Mucosa of gallbladder (tissue), 1 donor: Measurements from ENCODE around the gene CYSTM1. TPM values are rescaled to one million over a fixed set of nuclear protein-coding genes. Genes with fewer than 3 reads are reported as not detected.
"Not testable (repeated sequence)": the region's sequence is repeated elsewhere in the genome, so short reads cannot be mapped to it uniquely, and the experiment has no call there.

Source experiments
- DNase-seq: peaks from one replicate; pipeline ENCODE4 v3.0.0-alpha.2; 2020; ENCODE audit warnings: low spot score
- total RNA-seq: library from RNA; stranded (reverse); gene quantifications from one replicate; pipeline ENCODE4 v1.2.1, GENCODE V29; 2021
- donor health status: DM: no; HTN: no; CAD: no.

The CYSTM1 gene
- total RNA-seq, 1 donor from 2014 or later: 382 TPM

DNA sequence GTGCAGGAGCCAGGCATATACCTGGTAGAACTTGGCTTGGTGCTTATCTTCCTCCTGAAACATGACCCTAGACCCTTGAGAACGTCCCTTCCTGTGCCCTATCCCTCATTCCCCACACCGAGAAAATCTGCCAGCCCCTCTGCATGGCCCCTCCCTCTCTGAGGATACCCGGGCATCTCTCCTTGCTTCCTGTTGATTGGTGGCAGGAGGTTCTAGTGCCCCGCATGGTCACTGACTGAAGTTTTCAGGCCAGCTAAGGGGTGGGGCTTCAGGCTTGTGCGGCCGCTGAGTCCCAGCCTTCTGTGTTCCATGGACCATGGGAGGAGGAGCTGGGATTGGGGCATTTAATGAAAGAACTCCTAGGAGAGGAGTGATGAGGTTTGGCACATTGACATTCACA is 26.5 kb upstream of the CYSTM1 start:
- no peak for DNase-seq

- no peak for DNase-seq
These were observed 24.8 kb upstream of the CYSTM1 start for GRCh38 chr5:140150201-140150600.

DNA sequence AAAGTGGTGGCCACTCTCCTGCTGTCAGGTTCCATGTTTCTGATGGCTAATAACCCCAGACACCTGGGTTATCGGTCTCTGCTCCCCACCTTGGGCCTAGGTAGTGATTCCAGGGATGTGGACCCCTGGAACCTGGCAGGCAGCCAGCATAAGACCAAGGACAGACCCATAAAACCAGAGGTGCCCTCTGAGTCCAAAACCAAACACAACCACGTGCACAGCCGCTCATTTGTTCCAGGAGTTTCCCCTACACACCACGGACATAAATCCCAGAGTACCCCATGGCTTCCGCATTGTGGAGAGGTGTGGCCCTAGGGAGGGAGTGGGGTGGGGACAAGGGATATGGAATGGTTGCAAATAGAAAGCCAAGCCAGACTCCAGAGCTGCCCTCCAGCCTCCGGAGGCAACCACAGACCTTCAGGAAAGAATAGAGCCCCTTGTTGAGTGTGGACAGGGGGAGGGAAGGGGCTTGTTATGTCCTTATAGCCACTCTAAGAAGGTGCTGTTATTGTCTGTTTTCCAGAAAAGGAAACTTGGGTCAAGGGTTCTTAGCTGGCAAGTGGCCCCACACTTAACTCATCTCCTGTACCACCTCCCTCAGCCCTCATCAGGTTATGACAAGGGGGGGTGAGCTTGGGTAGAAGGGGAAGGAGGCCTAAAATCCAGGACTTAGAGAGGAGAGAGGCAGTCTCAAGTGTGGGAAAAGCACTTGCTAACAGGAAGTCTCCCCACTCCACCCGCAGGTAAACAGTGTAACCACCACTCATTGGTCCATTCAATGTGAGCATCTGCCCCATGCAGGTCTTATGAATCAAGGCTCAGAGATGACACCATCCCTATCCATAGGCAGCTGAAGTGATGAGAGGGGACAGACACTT is 23.6 kb upstream of the CYSTM1 start:
- DNase-seq: no peak

- no peak for DNase-seq
These were observed 22.7 kb upstream of the CYSTM1 start for GRCh38 chr5:140152022-140152999.

GRCh38 chr5:140153255-140153654 is 21.7 kb upstream of the CYSTM1 start:
- no peak for DNase-seq

GRCh38 chr5:140153905-140154304 is 21.1 kb upstream of the CYSTM1 start:
- no peak for DNase-seq

GRCh38 chr5:140154710-140155381 is 20.1 kb upstream of the CYSTM1 start:
- not testable (repeated sequence) for DNase-seq

GRCh38 chr5:140157032-140157781 is 17.8 kb upstream of the CYSTM1 start:
- peak; percentile 91 for DNase-seq

GRCh38 chr5:140159014-140159927 is 15.7 kb upstream of the CYSTM1 start:
- DNase-seq: no peak

- no peak for DNase-seq
These were observed 12.7 kb upstream of the CYSTM1 start for GRCh38 chr5:140162275-140162674.

- no peak for DNase-seq
These were observed 12.2 kb upstream of the CYSTM1 start for GRCh38 chr5:140162781-140163180.

GRCh38 chr5:140165101-140165922 is 9.7 kb upstream of the CYSTM1 start:
- peak; percentile 86 for DNase-seq

- no peak for DNase-seq
These were observed 9.1 kb upstream of the CYSTM1 start for GRCh38 chr5:140165923-140166270.

DNA sequence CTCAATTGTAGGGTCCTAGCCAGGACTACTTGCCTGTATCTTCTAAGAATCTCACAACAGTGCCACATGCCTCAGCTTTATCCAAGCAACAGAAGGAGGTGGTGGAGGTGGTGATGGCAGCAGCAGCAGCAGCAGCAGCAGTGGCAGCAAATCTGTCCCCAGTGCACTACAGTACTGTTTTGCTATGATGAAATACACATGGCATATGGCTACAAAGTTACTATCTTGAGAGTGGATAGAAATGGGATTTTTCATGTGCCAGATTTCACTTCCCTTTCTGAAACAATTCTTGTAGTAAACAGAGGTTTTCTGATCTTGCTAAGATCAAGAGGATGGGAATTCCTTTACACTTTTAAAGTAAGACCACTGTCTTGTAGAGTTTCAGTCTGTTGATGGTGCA is 8.1 kb upstream of the CYSTM1 start:
- DNase-seq: no peak

DNA sequence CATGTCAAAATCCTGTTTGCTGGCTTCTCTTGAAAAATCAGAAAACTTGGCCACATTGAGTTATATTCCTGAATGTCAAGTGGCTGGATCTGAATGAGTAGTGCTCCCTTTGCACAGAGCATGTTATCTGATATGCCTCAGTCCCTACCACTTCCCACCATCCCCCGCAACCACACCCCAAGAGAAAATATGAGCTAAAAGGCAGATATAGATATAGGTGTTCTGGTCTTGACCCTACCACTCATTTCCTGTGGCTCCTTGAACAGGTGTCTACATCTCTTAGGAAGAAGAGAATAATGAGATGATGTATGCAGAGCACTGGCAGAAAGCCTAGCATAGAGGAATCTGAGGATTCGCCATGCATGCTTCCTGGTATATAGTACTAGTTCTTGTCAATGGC is 6.6 kb upstream of the CYSTM1 start:
- no peak for DNase-seq

- no peak for DNase-seq
These were observed 5.6 kb upstream of the CYSTM1 start for GRCh38 chr5:140169410-140169809.

- DNase-seq: no peak
These were observed 2.5 kb upstream of the CYSTM1 start for GRCh38 chr5:140172483-140172882.

- no peak for DNase-seq
These were observed 974 bp upstream of the CYSTM1 start for GRCh38 chr5:140174014-140174413.

DNA sequence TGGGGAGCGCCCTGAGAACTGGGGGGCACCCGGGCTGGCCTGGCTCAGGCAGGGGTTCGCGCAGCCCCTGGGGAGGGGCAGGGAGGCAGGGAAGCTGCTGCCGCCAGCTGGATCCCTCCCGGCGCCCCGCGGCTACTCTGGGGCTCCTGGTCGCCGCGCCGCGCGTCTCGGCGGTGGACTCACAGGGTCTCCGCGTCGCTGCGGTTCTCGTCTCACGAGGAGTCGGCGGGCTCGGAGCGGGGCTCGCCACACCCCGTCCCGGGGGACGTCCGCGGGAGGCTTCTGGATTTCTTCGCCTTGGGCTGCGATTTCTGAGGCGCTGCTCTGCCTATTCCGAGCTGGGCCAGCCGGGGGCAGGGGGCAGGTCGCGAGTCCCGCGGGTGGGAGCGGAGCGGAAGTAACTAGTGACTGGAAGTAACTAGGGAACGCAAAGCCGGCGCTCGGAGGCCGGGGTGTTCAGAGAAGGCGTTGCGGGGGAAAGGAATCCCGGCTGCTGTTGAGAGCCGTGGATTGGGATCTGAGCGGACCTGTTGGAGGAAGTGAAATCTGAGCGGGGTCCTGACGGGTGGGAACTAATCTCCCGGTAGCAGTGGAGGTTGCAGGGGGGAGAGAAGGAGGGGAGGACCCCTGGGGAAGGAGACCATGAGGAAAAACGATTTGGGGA is 511 bp downstream of the CYSTM1 start:
- peak; percentile 69 for DNase-seq
